Pancreas (tissue), 10 donors: ENCODE results near the gene CCDC15. TPM values are rescaled to one million over a fixed set of nuclear protein-coding genes. Genes with fewer than 3 reads are reported as not detected.

Source experiments
- ATAC-seq, 4 donors: fragments of 200-7000 bp; cut with Tn5 transposase; one replicate each; pipeline versions ENCODE4 v1.8.0 to v1.9.1; 2020; ENCODE audit warnings: mild to moderate bottlenecking in 4 of 4, moderate library complexity in 4 of 4
- DNase-seq, 6 donors: peaks; one replicate each; pipeline ENCODE4 v3.0.0-alpha.2; 2020
- FAIRE-seq: peaks from 2 replicates; lab custom pipeline; 2012; peaks lifted over from hg19 to GRCh38; lab: Jason Lieb, UNC
- H3K27ac ChIP-seq, 4 donors: fragments of 200-600 bp; sonication (generic); 1 replicate in 3 of 4; 2 replicates in 1 of 4; pipeline versions ENCODE4 v1.5.0 to v1.8.0; 2020
- H3K27me3 ChIP-seq, 4 donors: fragments of 200-600 bp; one replicate each; pipeline ENCODE4 v1.8.0; 2021
- H3K36me3 ChIP-seq, 3 donors: fragments of 200-600 bp; sonication (generic) in 1 of 3; one replicate each; pipeline versions ENCODE4 v1.5.0 to v1.8.0; 2020 to 2021
- H3K4me1 ChIP-seq, 3 donors: fragments of 200-600 bp; one replicate each; pipeline ENCODE4 v1.8.0; 2021
- H3K4me3 ChIP-seq, 4 donors: fragments of 200-600 bp; sonication (generic) in 2 of 4; one replicate each; pipeline versions ENCODE4 v1.5.0 to v1.8.0; 2020 to 2021
- H3K9me3 ChIP-seq, 4 donors: fragments of 200-600 bp; one replicate each; pipeline ENCODE4 v1.8.0; 2021
- CTCF ChIP-seq, 4 donors: fragments of 200-600 bp; sonication (generic) in 3 of 4; IDR thresholded peaks; one replicate each; pipeline versions ENCODE4 v1.5.0 to v1.8.0; 2021; ENCODE audit warnings: antibody characterized with exemption in 4 of 4
- WGBS, 2 donors: extraction: QIAGEN DNeasy Blood & Tissue Kit; methylation state at CpG; one replicate each; pipeline ENCODE4 v1.1.7; 2013; 5-methylcytosine and 5-hydroxymethylcytosine counted together
- intact Hi-C, 3 donors: fragments of 100-400 bp; cut with DNase I; formaldehyde crosslinking; loops; one replicate each; pipeline versions ENCODE4 v1.11.1 to v1.14.2; 2022
- polyA plus RNA-seq, 2 donors: library from polyadenylated mRNA; stranded (reverse); fragments of 200-250 nt; gene quantifications; one replicate each; pipeline ENCODE4 v1.2.3, GENCODE V29; 2013
- total RNA-seq, 6 donors: library from RNA; stranded (reverse); fragmentation: NEBNext Ultra II Directional in 4 of 6; extraction: Animal tissue kit (Norgen Biotek cat#: 25700) in 4 of 6; gene quantifications; one replicate each; pipeline versions ENCODE4 v1.2.1 to v1.2.4, GENCODE V29; 2021 to 2023
- donor health status: healthy with polysubstance abuse.
- donor health status: DM: no; HTN: no; CAD: no; lungs with moderate emphysema.
- donor health status: DM: no; HTN: no; CAD: no.
- donor health status: control.
- donor health status: control.
- donor health status: Bipolar disorder and iron deficiency.
- donor health status: DM: yes; HTN: yes; CAD: no.
- donor health status: DM: no; HTN: no; CAD: no.
- donor health status: DM: no; HTN: no; CAD: no.
- donor health status: DM: yes; HTN: yes; CAD: no.

CCDC15 gene
- total and polyA plus RNA-seq, 8 donors, result 0.23 to 1.4 (median 0.73) TPM

GRCh38 chr11:125075242-125075625 lies 121.2 kb downstream of the CCDC15 start:
- H3K27ac ChIP-seq, result no peak overlapping the region
- H3K36me3 ChIP-seq, result no peaks in the 10 kb centered on the region
- FAIRE-seq (no peak), ATAC-seq (no peak), DNase-seq (peak in 1 of 6 donors; percentile 28)
- no peaks in the 10 kb centered on the region for H3K9me3 ChIP-seq
- no peak overlapping the region for H3K4me3 ChIP-seq
- intact Hi-C loops, result loop anchor here in 1 of 3 donors (10.0 kb wide), 1 partner anchor 280 kb away; no protein-coding TSS in a partner anchor
- H3K4me1 ChIP-seq, result peaks cover 0 to 5% (median 0%) of the 10 kb centered on the region in 3 donors
- WGBS, 2 donors, result 70 to 74% methylated on average over 7 of the region's 7 CpGs
- H3K27me3 ChIP-seq, result no peaks in the 10 kb centered on the region
- no peak for TF ChIP-seq CTCF (IDR thresholded peaks at IDR 0.05)

GRCh38 chr11:125075900-125076317 lies 121.9 kb downstream of the CCDC15 start:
- intact Hi-C loops, result loop anchor here in 1 of 3 donors (10.0 kb wide), 1 partner anchor 279 kb away; no protein-coding TSS in a partner anchor
- FAIRE-seq (no peak), ATAC-seq (peak in 1 of 4 donors; percentile 16), DNase-seq (peak in 2 of 6 donors; percentile 5 to 36)
- 71 to 85% methylated on average over 11 of the region's 11 CpGs for WGBS, 2 donors
- TF ChIP-seq CTCF (IDR thresholded peaks at IDR 0.05), result no peak
- no peaks in the 10 kb centered on the region for H3K9me3 ChIP-seq
- no peak overlapping the region for H3K4me3 ChIP-seq
- no peaks in the 10 kb centered on the region for H3K36me3 ChIP-seq
- no peak overlapping the region for H3K27ac ChIP-seq
- H3K4me1 ChIP-seq, result peaks cover 0 to 5% (median 0%) of the 10 kb centered on the region in 3 donors
- no peaks in the 10 kb centered on the region for H3K27me3 ChIP-seq

- Histone ChIP-seq H3K4me1 (no peaks in the 10 kb centered on the region), H3K4me3 (no peak overlapping the region), H3K9me3 (no peaks in the 10 kb centered on the region), H3K27ac (no peak overlapping the region), H3K36me3 (no peaks in the 10 kb centered on the region), H3K27me3 (no peaks in the 10 kb centered on the region)
- ATAC-seq (no peak), DNase-seq (no peak), FAIRE-seq (no peak)
- 66 to 77% methylated on average over 14 of the region's 14 CpGs for WGBS, 2 donors
- intact Hi-C loops, result loop anchor here in 1 of 3 donors (10.0 kb wide), 1 partner anchor 278 kb away; no protein-coding TSS in a partner anchor
- TF ChIP-seq CTCF (IDR thresholded peaks at IDR 0.05), result no peak
These were observed 122.5 kb downstream of the CCDC15 start for GRCh38 chr11:125076378-125076945.

GRCh38 chr11:125078016-125078415 lies 124.0 kb downstream of the CCDC15 start:
- 80 to 94% methylated on average over 11 of the region's 11 CpGs for WGBS, 2 donors
- FAIRE-seq, result no peak
- TF ChIP-seq CTCF (IDR thresholded peaks at IDR 0.05), result no peak
- no peaks in the 10 kb centered on the region for H3K4me1 ChIP-seq
- H3K36me3 ChIP-seq, result no peaks in the 10 kb centered on the region
- no peak for ATAC-seq
- no peaks in the 10 kb centered on the region for H3K9me3 ChIP-seq
- no peak for DNase-seq
- intact Hi-C loops, result loop anchor here in 1 of 3 donors (10.0 kb wide), 1 partner anchor 277 kb away; no protein-coding TSS in a partner anchor
- no peak overlapping the region for H3K27ac ChIP-seq
- no peaks in the 10 kb centered on the region for H3K27me3 ChIP-seq
- no peak overlapping the region for H3K4me3 ChIP-seq
